D341Med (cell line): ENCODE measurements around the gene TM2D3.
"Not testable (repeated sequence)": the region's sequence is repeated elsewhere in the genome, so short reads cannot be mapped to it uniquely, and the experiment has no call there.

Source experiments
- DNase-seq: peaks from one replicate; pipeline ENCODE4 v3.0.0; 2012; ENCODE audit warnings: low spot score

TM2D3 gene

DNA sequence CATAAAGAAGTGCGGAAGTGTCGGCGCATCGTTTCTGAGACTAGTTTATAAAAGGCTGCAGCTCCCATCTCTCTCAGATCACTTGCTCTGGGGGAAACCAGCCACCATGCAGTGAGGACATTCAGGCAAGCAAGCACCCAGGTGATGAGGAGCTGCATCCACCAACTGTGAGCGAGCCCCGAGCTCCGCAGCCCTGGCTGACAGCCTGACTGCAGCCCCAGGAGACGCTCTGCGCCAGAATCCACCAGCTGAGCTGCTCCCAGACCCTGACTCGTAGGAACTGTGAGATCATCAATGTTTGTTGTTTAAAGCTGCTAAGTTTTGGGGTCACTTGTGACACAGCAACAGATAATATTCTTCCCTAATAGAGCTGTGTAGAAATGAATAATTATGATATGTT, 5.0 kb upstream of the TM2D3 start:
- DNase-seq = no peak

- DNase-seq = not testable (repeated sequence)
These were observed 2.6 kb upstream of the TM2D3 start for GRCh38 chr15:101654624-101655337.

DNA sequence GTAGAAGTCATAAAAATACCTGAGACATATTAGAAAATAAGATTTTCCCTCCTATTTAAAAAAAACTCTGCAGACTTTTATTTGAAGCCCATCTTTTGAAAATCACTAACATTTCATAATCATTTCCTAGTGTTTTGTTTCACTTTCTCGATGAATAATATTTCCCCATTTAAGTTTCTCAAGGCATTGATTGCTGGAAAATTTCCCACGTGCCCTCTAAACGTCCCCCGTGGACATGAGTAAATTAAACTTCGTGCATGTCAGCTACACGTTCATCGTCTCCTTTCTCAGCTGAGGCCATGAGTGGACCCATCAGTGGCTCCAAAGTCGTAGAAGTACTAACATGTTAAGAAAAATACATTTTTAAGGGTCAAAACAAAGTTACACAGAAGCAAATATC, 2.0 kb upstream of the TM2D3 start:
- no peak for DNase-seq

GRCh38 chr15:101652786-101653430, 727 bp upstream of the TM2D3 start:
- DNase-seq = no peak

GRCh38 chr15:101651554-101652097, 555 bp downstream of the TM2D3 start:
- peak; percentile 42 for DNase-seq

DNA sequence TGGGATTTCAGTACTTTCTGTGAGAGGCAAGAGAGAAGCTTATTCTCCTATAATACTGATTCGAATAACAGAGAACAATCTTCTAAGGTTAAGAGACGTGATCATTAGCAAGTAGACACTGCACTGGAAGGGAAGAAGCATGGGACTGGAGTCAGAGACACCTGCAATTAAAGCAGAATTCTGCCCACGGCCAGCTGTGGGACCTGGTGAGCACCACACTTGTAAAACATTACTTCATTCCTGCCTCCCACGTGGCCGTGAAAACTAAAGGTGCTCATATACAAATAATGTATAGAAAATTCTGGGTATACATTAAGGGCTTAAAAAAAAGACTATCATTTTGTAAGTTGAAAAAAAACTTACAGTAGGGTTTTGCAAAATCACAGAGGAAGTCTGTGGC, 2.0 kb downstream of the TM2D3 start:
- no peak for DNase-seq

DNA sequence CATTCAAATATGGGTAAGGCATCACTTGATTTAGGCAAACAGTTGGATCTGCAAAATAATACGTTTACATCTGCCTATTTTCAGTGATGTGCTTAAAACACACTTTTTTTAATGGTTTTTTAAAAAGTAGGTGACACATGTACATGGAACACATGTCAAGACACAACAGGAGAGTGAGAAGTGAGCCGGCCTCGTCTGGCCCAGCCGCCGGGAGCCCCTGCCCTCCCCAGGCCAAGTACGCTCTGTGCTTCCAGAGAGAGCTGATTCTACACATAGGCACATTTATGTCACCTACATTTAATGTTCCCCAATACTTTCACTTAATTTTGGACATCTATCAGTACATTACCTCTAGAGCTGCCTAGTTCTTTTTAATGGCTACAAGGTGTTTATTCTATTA, 3.8 kb downstream of the TM2D3 start:
- DNase-seq = no peak

GRCh38 chr15:101647251-101647650, 4.9 kb downstream of the TM2D3 start:
- DNase-seq = peak; percentile 61

GRCh38 chr15:101646672-101647071, 5.5 kb downstream of the TM2D3 start:
- no peak for DNase-seq

DNA sequence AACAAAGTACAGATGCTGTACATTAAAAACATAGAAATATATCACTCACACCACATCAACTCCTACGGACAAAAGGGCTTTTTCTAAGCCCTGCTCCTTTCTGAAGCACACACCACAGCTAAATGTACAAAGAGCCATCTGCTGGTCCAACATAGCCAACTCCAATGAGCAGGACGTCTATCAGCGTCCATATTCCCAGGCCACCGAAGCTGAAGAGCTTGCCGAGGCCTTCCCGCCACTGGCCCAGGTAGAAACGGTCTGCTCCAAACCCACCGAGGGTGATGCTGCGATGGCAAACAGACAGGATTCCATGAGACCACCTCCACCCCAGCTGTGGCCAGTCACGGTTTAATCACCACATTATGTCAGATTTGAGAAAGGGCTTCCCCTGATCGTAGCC, 9.8 kb downstream of the TM2D3 start:
- DNase-seq = no peak

- no peak for DNase-seq
These were observed 10.3 kb downstream of the TM2D3 start for GRCh38 chr15:101641894-101642293.

GRCh38 chr15:101641129-101641764, 10.9 kb downstream of the TM2D3 start:
- peak; percentile 56 for DNase-seq

DNA sequence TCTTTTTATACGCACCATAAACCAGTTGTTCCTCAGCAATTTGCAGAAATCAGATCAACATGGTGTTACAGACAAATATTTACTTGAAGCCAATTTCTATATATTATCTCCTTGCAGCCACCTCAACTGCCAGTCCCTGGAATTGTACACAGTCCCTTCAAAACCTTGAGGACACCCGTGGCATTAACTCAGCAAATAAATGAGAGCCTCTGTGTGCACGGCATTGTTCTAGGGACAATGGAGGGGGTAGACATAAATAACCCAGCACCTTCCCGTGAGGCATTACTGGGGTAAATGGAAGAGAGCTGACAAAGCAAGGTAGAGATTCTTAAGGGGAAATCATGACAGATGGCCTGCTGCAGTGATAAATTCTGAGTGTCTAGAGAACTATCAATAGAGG, 12.5 kb downstream of the TM2D3 start:
- DNase-seq = no peak

DNA sequence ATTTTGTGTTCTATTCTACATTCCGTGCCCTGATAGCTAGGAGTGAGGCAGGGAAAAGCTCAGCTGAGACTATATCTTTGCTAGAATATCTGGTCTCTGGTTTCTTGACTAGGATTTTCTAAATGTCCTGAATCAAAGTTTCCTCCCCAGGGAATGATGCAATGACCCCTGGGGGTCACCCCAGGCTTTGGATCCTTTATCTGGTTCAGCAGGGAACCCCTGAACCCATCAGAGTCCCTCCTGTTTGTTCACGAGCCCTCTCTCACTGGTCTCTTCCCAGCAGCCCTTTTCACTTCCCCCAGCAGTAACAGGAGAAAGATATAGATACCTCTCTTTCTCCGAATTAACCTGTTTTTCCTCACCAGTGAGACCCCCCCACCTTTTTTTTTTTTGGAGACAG, 14.3 kb downstream of the TM2D3 start:
- no peak for DNase-seq

DNA sequence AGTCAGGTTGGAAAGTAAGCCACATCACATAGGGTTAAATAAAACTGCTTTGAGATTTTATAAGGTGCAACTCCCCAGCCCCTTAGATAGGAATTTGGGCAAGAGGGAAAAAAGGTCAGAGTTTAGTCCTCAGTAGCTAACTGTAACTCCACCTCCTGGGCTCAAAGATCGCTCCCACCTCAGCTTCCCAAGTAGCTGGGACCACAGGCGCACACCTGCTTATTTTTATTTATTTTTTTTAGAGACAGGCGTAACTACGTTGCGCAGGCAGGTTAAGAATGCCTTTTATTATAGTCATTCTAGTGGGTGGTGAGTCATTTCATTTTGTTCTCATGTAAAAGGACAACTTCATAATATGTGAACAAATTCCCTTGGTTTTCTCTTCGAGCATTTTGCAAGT, 14.7 kb downstream of the TM2D3 start:
- no peak for DNase-seq

GRCh38 chr15:101637038-101637437, 15.1 kb downstream of the TM2D3 start:
- no peak for DNase-seq

- DNase-seq = no peak
These were observed 16.0 kb downstream of the TM2D3 start for GRCh38 chr15:101635944-101636727.

- no peak for DNase-seq
These were observed 18.8 kb downstream of the TM2D3 start for GRCh38 chr15:101633356-101633755.

GRCh38 chr15:101626729-101627128, 25.5 kb downstream of the TM2D3 start:
- DNase-seq = not testable (repeated sequence)

- DNase-seq = no peak
These were observed 26.2 kb downstream of the TM2D3 start for GRCh38 chr15:101625980-101626379.

- DNase-seq = no peak
These were observed 27.0 kb downstream of the TM2D3 start for GRCh38 chr15:101625184-101625583.
